ENCODE results near the gene EDNRB. TPM values are rescaled to one million over a fixed set of nuclear protein-coding genes. Genes with fewer than 3 reads are reported as not detected.

The EDNRB gene
- polyA plus RNA-seq, 1 donor (not counting 4 experiments of a cell fraction or from before 2014, with no cell fraction given) = 0.01 TPM

DNA sequence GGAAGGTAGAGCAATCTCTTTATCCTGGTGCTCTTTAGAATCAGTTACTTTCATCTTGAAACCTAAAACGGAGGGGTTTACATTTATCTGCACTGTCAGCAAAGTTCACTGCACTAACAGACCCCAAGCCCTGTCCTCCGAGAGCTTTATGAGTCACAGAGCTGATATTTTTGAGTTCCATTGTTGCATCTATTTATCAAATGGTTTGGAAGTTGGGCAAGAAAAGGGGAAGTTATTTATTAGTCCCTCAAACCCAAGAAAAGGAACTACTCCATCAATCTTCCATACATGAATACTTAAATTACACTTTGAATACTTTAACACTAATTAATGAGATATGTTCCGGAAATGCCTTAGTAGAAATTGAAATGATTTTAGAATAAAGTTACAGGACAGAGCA, 55.5 kb downstream of the EDNRB start:
- H4K20me1 ChIP-seq (ENCODE audit: control insufficient read depth, extremely low read depth, insufficient read depth, low read length) = no peaks in the 10 kb centered on the region
- DNase-seq (ENCODE audit: low read depth, low spot score) = no peak
- H3K27ac ChIP-seq (ENCODE audit: control insufficient read depth, insufficient read depth, low read length) = no peak overlapping the region
- no peaks in the 10 kb centered on the region for H3K79me2 ChIP-seq (ENCODE audit: control insufficient read depth, insufficient read depth, low read length)
- no peaks in the 10 kb centered on the region for H3K9me3 ChIP-seq (ENCODE audit: control insufficient read depth, low read depth, low read length)
- H2AFZ ChIP-seq (ENCODE audit: control insufficient read depth, low read length) = no peak overlapping the region
- H3K9ac ChIP-seq (ENCODE audit: control insufficient read depth, extremely low read depth, insufficient read depth, low read length) = no peak overlapping the region
- no peaks in the 10 kb centered on the region for H3K4me1 ChIP-seq (ENCODE audit: control insufficient read depth, extremely low read depth, insufficient read depth, low read length)
- H3K27me3 ChIP-seq (ENCODE audit: control insufficient read depth, extremely low read depth, insufficient read depth, low read length) = no peaks in the 10 kb centered on the region
- H3K36me3 ChIP-seq (ENCODE audit: control insufficient read depth in 2 of 2, extremely low read depth in 1 of 2, insufficient read depth in 2 of 2, low read length in 2 of 2) = no peaks in the 10 kb centered on the region
- H3K9me1 ChIP-seq (ENCODE audit: control insufficient read depth, extremely low read depth, insufficient read depth, low read length) = no peaks in the 10 kb centered on the region
- TF ChIP-seq, protein P1, sequence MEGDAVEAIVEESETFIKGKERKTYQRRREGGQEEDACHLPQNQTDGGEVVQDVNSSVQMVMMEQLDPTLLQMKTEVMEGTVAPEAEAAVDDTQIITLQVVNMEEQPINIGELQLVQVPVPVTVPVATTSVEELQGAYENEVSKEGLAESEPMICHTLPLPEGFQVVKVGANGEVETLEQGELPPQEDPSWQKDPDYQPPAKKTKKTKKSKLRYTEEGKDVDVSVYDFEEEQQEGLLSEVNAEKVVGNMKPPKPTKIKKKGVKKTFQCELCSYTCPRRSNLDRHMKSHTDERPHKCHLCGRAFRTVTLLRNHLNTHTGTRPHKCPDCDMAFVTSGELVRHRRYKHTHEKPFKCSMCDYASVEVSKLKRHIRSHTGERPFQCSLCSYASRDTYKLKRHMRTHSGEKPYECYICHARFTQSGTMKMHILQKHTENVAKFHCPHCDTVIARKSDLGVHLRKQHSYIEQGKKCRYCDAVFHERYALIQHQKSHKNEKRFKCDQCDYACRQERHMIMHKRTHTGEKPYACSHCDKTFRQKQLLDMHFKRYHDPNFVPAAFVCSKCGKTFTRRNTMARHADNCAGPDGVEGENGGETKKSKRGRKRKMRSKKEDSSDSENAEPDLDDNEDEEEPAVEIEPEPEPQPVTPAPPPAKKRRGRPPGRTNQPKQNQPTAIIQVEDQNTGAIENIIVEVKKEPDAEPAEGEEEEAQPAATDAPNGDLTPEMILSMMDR (optimal IDR thresholded peaks at IDR 0.05 in 1 of 3, IDR thresholded peaks at IDR 0.05 in 1 of 3, conservative IDR thresholded peaks at IDR 0.05 in 1 of 3; ENCODE audit: extremely low read depth in 1 of 3, insufficient read depth in 2 of 3, low read length in 3 of 3) = no peak
- no peak for TF ChIP-seq EZH2 (IDR thresholded peaks at IDR 0.05; ENCODE audit: low read length)
- dilution Hi-C loops (cut with MboI; ENCODE audit: extremely low pct_ligation_motif_present, low sequenced_read_pairs) = no loop called here
- H3K4me2 ChIP-seq (ENCODE audit: control insufficient read depth, extremely low read depth, insufficient read depth, low read depth, low read length) = no peak overlapping the region
- no peak overlapping the region for H3K4me3 ChIP-seq (ENCODE audit: control insufficient read depth in 2 of 3, extremely low read depth in 1 of 3, insufficient read depth in 2 of 3, low read depth in 1 of 3, low read length in 3 of 3)
- FAIRE-seq = no peak

DNA sequence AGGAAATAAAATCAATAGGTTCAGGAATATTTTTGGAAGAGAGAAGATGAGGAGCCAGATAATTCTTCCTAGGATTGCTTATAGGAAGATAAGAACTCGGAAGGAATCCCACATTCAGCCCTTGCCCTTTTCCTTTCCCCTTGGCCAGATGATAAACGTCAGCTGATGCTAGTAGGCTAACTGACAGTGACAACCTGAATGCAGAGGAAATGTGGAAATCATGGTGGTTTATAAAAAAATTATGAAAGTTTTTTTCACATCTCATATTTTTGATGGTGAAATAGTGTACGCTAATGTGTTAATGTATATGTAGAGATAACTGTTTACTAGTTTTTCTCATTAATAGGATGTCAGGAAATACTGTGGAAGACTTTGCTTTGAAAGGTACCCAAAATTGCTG, 56.9 kb downstream of the EDNRB start:
- H3K27me3 ChIP-seq (ENCODE audit: control insufficient read depth, extremely low read depth, insufficient read depth, low read length) = no peaks in the 10 kb centered on the region
- DNase-seq (ENCODE audit: low read depth, low spot score) (no peak), FAIRE-seq (no peak)
- no peak overlapping the region for H3K27ac ChIP-seq (ENCODE audit: control insufficient read depth, insufficient read depth, low read length)
- dilution Hi-C loops (cut with MboI; ENCODE audit: extremely low pct_ligation_motif_present, low sequenced_read_pairs) = no loop called here
- no peak overlapping the region for H3K4me3 ChIP-seq (ENCODE audit: control insufficient read depth in 2 of 3, extremely low read depth in 1 of 3, insufficient read depth in 2 of 3, low read depth in 1 of 3, low read length in 3 of 3)
- H3K9me3 ChIP-seq (ENCODE audit: control insufficient read depth, low read depth, low read length) = no peaks in the 10 kb centered on the region
- no peaks in the 10 kb centered on the region for H3K79me2 ChIP-seq (ENCODE audit: control insufficient read depth, insufficient read depth, low read length)
- no peaks in the 10 kb centered on the region for H3K36me3 ChIP-seq (ENCODE audit: control insufficient read depth in 2 of 2, extremely low read depth in 1 of 2, insufficient read depth in 2 of 2, low read length in 2 of 2)
- no peak for TF ChIP-seq EZH2 (IDR thresholded peaks at IDR 0.05; ENCODE audit: low read length)
- TF ChIP-seq, protein P1 (optimal IDR thresholded peaks at IDR 0.05 in 1 of 3, IDR thresholded peaks at IDR 0.05 in 1 of 3, conservative IDR thresholded peaks at IDR 0.05 in 1 of 3; ENCODE audit: extremely low read depth in 1 of 3, insufficient read depth in 2 of 3, low read length in 3 of 3) = no peak
- H3K9me1 ChIP-seq (ENCODE audit: control insufficient read depth, extremely low read depth, insufficient read depth, low read length) = no peaks in the 10 kb centered on the region
- H4K20me1 ChIP-seq (ENCODE audit: control insufficient read depth, extremely low read depth, insufficient read depth, low read length) = no peaks in the 10 kb centered on the region
- no peaks in the 10 kb centered on the region for H3K4me1 ChIP-seq (ENCODE audit: control insufficient read depth, extremely low read depth, insufficient read depth, low read length)
- no peak overlapping the region for H3K4me2 ChIP-seq (ENCODE audit: control insufficient read depth, extremely low read depth, insufficient read depth, low read depth, low read length)
- H2AFZ ChIP-seq (ENCODE audit: control insufficient read depth, low read length) = no peak overlapping the region
- no peak overlapping the region for H3K9ac ChIP-seq (ENCODE audit: control insufficient read depth, extremely low read depth, insufficient read depth, low read length)
